ENCODE data around the gene ROR2. TPM values are rescaled to one million over a fixed set of nuclear protein-coding genes. Genes with fewer than 3 reads are reported as not detected.
A peak's percentile ranks its signal among the peaks of the same experiment; 100 is the strongest.

Gene ROR2
- total and polyA plus RNA-seq, 10 donors = 0.65 to 15.6 (median 6.0) TPM

GRCh38 chr9:91817493-91818224, 132.4 kb downstream of the ROR2 start:
- Histone ChIP-seq H3K27me3 (replicated peaks in 1 of 7) (peaks cover 0 to 9% (median 0%) of the 10 kb centered on the region in 7 donors), H3K27ac (peak overlapping the region in 6 of 8 donors; percentile 20 to 67 (median 48)), H3K36me3 (no peaks in the 10 kb centered on the region), H3K4me1 (peaks cover 0 to 17% (median 5%) of the 10 kb centered on the region in 6 donors), H3K9me3 (no peaks in the 10 kb centered on the region), H3K4me3 (no peak overlapping the region)
- WGBS, 5 donors = 35 to 54% (median 48%) methylated on average over 16 to 20 of the region's 20 CpGs
- intact Hi-C loops (cut with DNase I; ENCODE audit: low total_unique reads) = no loop called here
- TF ChIP-seq POLR2AphosphoS5 (IDR thresholded peaks at IDR 0.05) (no peak), POLR2A (IDR thresholded peaks at IDR 0.05) (no peak)
- TF ChIP-seq, protein P1, sequence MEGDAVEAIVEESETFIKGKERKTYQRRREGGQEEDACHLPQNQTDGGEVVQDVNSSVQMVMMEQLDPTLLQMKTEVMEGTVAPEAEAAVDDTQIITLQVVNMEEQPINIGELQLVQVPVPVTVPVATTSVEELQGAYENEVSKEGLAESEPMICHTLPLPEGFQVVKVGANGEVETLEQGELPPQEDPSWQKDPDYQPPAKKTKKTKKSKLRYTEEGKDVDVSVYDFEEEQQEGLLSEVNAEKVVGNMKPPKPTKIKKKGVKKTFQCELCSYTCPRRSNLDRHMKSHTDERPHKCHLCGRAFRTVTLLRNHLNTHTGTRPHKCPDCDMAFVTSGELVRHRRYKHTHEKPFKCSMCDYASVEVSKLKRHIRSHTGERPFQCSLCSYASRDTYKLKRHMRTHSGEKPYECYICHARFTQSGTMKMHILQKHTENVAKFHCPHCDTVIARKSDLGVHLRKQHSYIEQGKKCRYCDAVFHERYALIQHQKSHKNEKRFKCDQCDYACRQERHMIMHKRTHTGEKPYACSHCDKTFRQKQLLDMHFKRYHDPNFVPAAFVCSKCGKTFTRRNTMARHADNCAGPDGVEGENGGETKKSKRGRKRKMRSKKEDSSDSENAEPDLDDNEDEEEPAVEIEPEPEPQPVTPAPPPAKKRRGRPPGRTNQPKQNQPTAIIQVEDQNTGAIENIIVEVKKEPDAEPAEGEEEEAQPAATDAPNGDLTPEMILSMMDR (IDR thresholded peaks at IDR 0.05 in 8 of 11, conservative IDR thresholded peaks at IDR 0.05 in 3 of 11) = no peak
- no peak for DNase-seq

DNA sequence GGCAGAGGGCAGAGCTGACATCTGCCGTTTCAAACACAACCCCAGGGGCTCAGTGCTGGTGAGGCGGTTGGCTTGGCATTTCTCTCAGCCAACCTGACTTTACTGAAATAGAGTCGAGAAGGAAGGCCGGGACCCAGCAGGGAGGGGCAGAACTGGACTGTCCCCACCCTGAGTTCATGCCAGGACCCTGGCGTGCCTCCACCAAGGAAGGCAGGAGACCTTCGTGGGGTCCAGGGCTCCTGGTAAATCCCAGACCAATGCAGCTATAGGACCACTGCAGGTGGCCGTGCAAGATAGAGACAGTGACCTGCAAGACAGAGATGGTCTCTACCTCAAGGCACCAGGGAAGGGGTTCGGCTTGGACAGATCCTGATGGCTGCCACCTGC, 132.9 kb downstream of the ROR2 start:
- peaks cover 0 to 17% (median 5%) of the 10 kb centered on the region in 6 donors for H3K4me1 ChIP-seq
- no peak overlapping the region for H3K4me3 ChIP-seq
- TF ChIP-seq POLR2AphosphoS5 (IDR thresholded peaks at IDR 0.05) (no peak), POLR2A (IDR thresholded peaks at IDR 0.05) (no peak)
- TF ChIP-seq, protein P1 (IDR thresholded peaks at IDR 0.05 in 8 of 11, conservative IDR thresholded peaks at IDR 0.05 in 3 of 11) = no peak

DNA sequence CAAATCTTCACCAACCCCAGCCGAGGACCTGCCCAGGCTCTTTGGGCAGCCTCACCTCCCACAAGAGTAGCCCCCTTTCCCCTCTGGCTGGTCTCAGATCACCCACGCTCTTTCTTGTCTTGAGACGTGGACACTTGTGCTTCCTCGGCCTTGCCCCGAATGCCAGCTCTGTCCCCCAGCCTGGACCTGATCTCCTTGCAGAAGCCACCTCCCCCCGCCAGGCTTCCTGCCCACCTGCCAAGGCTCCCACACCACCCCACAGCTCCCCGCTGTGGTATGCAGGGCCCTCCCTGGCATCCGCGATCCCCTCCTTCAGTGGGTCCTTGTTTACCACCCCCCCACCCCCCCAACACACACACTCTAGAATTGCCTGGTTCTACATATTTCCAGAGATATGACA, 133.7 kb downstream of the ROR2 start:
- Histone ChIP-seq H3K36me3 (no peaks in the 10 kb centered on the region), H3K4me1 (peaks cover 0 to 17% (median 5%) of the 10 kb centered on the region in 6 donors), H3K27ac (peak overlapping the region in 2 of 8 donors; percentile 49 to 67), H3K27me3 (replicated peaks in 1 of 7) (peaks cover 0 to 6% (median 0%) of the 10 kb centered on the region in 7 donors), H3K9me3 (no peaks in the 10 kb centered on the region), H3K4me3 (no peak overlapping the region)
- TF ChIP-seq POLR2A (IDR thresholded peaks at IDR 0.05) (no peak), POLR2AphosphoS5 (IDR thresholded peaks at IDR 0.05) (no peak)
- TF ChIP-seq, protein P1 (IDR thresholded peaks at IDR 0.05 in 8 of 11, conservative IDR thresholded peaks at IDR 0.05 in 3 of 11) = no peak
- 88 to 94% (median 94%) methylated on average over 9 of the region's 9 CpGs for WGBS, 5 donors
- intact Hi-C loops (cut with DNase I; ENCODE audit: low total_unique reads) = no loop called here
- DNase-seq = no peak

More for the DNA sequence above, 132.9 kb downstream of the ROR2 start:
- Histone ChIP-seq H3K27ac (peak overlapping the region in 5 of 8 donors; percentile 48 to 67 (median 49)), H3K36me3 (no peaks in the 10 kb centered on the region), H3K9me3 (no peaks in the 10 kb centered on the region), H3K27me3 (replicated peaks in 1 of 7) (peaks cover 0 to 9% (median 0%) of the 10 kb centered on the region in 7 donors)
- WGBS, 5 donors = 86 to 93% (median 89%) methylated on average over 6 to 8 of the region's 8 CpGs
- intact Hi-C loops (cut with DNase I; ENCODE audit: low total_unique reads) = no loop called here
- DNase-seq = no peak

DNA sequence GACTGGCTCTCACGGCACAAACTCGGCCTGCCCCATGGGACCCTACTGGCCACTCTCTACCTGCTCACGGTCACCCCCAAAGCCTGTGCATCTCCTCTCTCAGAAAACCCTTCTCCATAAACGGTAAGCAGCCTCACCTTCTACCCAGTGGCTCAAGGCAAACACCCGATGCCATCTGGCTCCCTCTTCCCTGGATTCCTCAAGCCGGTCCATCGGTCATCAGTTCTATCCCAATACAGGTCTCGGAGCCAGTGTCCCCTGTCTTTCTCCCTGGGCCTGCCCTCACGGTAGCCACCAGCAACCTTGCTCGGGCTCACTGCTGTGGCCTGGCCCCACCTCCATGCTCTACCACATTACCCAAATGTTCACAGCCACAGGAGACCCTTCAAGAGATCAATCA, 134.1 kb downstream of the ROR2 start:
- no peak overlapping the region for H3K4me3 ChIP-seq
- TF ChIP-seq, protein P1 (IDR thresholded peaks at IDR 0.05 in 8 of 11, conservative IDR thresholded peaks at IDR 0.05 in 3 of 11) = no peak
- TF ChIP-seq POLR2AphosphoS5 (IDR thresholded peaks at IDR 0.05) (no peak), POLR2A (IDR thresholded peaks at IDR 0.05) (no peak)
- intact Hi-C loops (cut with DNase I; ENCODE audit: low total_unique reads) = no loop called here
- H3K9me3 ChIP-seq = no peaks in the 10 kb centered on the region
- no peak for DNase-seq
- peak overlapping the region in 1 of 8 donors; percentile 49 for H3K27ac ChIP-seq
- no peaks in the 10 kb centered on the region for H3K36me3 ChIP-seq
- 89 to 98% (median 95%) methylated on average over 10 of the region's 10 CpGs for WGBS, 5 donors
- H3K4me1 ChIP-seq = peaks cover 0 to 17% (median 5%) of the 10 kb centered on the region in 6 donors
- H3K27me3 ChIP-seq (replicated peaks in 1 of 7) = peaks cover 0 to 4% (median 0%) of the 10 kb centered on the region in 7 donors
